ENCODE results near the gene WASF2. TPM values are rescaled to one million over a fixed set of nuclear protein-coding genes. Genes with fewer than 3 reads are reported as not detected.
"Not testable (repeated sequence)": the region's sequence is repeated elsewhere in the genome, so short reads cannot be mapped to it uniquely, and the experiment has no call there.

The WASF2 gene
- total RNA-seq (22.4 TPM), polyA plus RNA-seq (ENCODE audit: insufficient read depth in 1 of 8, insufficient read length in 8 of 8, low replicate concordance in 1 of 8) (10 to 100 TPM; 57.1 to 99.8 (median 75.5) TPM)
- long read RNA-seq, donor 1, full-length matches to known transcripts: 11 of 27 reads
- long read RNA-seq, donor 1, partial matches to known transcripts: 16 of 27 reads
- long read RNA-seq, donor 1, other reads (novel, unspliced or antisense): 0 of 27 reads
- long read RNA-seq, donor 2: 0 reads
- long read RNA-seq, donor 3, full-length matches to known transcripts: 19 of 68 reads
- long read RNA-seq, donor 3, partial matches to known transcripts: 49 of 68 reads
- long read RNA-seq, donor 3, other reads (novel, unspliced or antisense): 0 of 68 reads
- long read RNA-seq, donor 4, full-length matches to known transcripts: 16 of 56 reads
- long read RNA-seq, donor 4, partial matches to known transcripts: 40 of 56 reads
- long read RNA-seq, donor 4, other reads (novel, unspliced or antisense): 0 of 56 reads
- long read RNA-seq, donor 5, full-length matches to known transcripts: 20 of 128 reads
- long read RNA-seq, donor 5, partial matches to known transcripts: 108 of 128 reads
- long read RNA-seq, donor 5, other reads (novel, unspliced or antisense): 0 of 128 reads
- long read RNA-seq, donor 6, full-length matches to known transcripts: 9 of 30 reads
- long read RNA-seq, donor 6, partial matches to known transcripts: 21 of 30 reads
- long read RNA-seq, donor 6, other reads (novel, unspliced or antisense): 0 of 30 reads
- long read RNA-seq, donor 7, full-length matches to known transcripts: 9 of 41 reads
- long read RNA-seq, donor 7, partial matches to known transcripts: 32 of 41 reads
- long read RNA-seq, donor 7, other reads (novel, unspliced or antisense): 0 of 41 reads
- long read RNA-seq, donor 8, full-length matches to known transcripts: 6 of 38 reads
- long read RNA-seq, donor 8, partial matches to known transcripts: 32 of 38 reads
- long read RNA-seq, donor 8, other reads (novel, unspliced or antisense): 0 of 38 reads
- long read RNA-seq, donor 9, partial matches to known transcripts: 39 of 39 reads
- long read RNA-seq, donor 9, other reads (novel, unspliced or antisense): 0 of 39 reads
- long read RNA-seq, donor 10, full-length matches to known transcripts: 6 of 77 reads
- long read RNA-seq, donor 10, partial matches to known transcripts: 71 of 77 reads
- long read RNA-seq, donor 10, other reads (novel, unspliced or antisense): 0 of 77 reads
- long read RNA-seq, donor 11, full-length matches to known transcripts: 5 of 36 reads
- long read RNA-seq, donor 11, partial matches to known transcripts: 31 of 36 reads
- long read RNA-seq, donor 11, other reads (novel, unspliced or antisense): 0 of 36 reads

DNA sequence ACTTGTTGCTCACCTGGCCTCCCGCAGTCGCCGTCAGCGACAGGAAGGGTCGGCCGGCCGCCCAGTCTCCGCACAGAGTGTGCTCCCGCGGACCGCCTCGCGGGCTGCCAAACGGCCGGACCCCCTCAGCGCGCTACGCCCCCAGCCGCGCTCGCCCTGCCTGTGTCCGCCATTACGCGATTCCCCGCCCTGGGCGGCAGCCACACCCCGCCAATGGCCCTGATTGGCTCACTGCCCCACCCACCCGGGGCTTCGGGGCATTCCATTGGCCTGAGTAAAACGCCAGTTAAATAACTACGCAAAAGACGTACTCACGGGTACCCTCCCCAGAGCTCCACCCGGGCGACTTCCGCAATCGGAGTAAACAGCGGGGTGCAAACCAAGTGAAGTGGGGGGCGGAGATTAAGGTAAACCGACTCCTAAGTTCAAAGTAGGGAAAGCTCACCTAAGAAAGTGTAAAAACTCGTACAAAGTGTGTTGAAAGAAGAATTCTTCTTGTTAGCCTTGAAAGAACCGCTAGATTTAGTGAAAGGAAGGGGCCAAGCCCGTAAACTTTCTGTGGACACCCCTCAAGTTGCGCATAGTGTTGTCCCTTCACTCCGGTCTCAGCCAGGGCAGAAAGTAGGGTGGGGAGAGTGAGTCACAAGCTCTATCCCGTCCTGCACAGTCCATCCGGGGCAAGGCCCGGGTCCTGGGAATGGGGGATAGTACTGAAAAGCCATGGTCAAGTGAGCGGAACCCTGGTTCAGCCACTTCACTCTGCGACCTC lies at the start of gene WASF2:
Gene WASF2, minus strand, starts transcription at position 195 of the 769 bp plus-strand sequence. CDS start 61,277 bp downstream, outside the sequence.
- Histone ChIP-seq H3K27ac (ENCODE audit: low read length) (peak within 1 kb of the TSS; percentile 99), H3K27me3 (ENCODE audit: control insufficient read depth, insufficient read depth, low read length) (no peaks in the 10 kb centered on the region), H3K9me3 (replicated peaks; ENCODE audit: control insufficient read depth, low read depth, low read length) (no peaks in the 10 kb centered on the region), H3K4me3 (ENCODE audit: low read length) (peak within 1 kb of the TSS; percentile 100), H3K4me1 (ENCODE audit: control insufficient read depth, insufficient read depth, low read length) (peaks cover 27% of the 10 kb centered on the region), H3K36me3 (ENCODE audit: control insufficient read depth, insufficient read depth, low read length) (peaks cover under 1% of the 10 kb centered on the region)
- under 1% methylated on average over 38 of the region's 50 CpGs for WGBS (ENCODE audit: insufficient coverage)
- peak; percentile 99 for DNase-seq

DNA sequence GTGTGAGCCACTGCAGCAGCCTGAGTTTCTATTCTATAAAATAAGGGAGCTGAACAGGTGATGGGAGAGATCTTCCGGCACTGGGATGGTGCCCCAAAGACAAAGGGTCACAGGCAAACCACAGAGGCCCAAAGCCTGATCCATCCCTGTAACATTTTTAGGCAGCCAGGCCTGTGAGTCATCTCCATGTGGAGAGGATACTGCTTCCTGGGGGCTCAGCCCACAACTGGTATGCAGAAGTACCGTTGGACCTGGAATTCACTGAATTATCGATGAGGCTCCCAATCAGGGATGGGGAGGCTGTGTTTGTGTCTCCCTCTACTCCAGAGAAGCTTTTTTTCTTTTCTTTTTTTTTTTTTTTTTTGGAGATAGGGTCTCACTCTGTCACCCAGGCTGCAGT lies 48.8 kb upstream of the WASF2 start:
- Histone ChIP-seq H3K4me3 (ENCODE audit: low read length) (no peak overlapping the region), H3K27me3 (ENCODE audit: control insufficient read depth, insufficient read depth, low read length) (no peaks in the 10 kb centered on the region), H3K9me3 (replicated peaks; ENCODE audit: control insufficient read depth, low read depth, low read length) (no peaks in the 10 kb centered on the region), H3K27ac (ENCODE audit: low read length) (no peak overlapping the region), H3K4me1 (ENCODE audit: control insufficient read depth, insufficient read depth, low read length) (peaks cover 57% of the 10 kb centered on the region), H3K36me3 (ENCODE audit: control insufficient read depth, insufficient read depth, low read length) (peaks cover 78% of the 10 kb centered on the region)
- DNase-seq: no peak
- no CpG with 5 or more reads among the region's 3 CpGs for WGBS (ENCODE audit: insufficient coverage)

DNA sequence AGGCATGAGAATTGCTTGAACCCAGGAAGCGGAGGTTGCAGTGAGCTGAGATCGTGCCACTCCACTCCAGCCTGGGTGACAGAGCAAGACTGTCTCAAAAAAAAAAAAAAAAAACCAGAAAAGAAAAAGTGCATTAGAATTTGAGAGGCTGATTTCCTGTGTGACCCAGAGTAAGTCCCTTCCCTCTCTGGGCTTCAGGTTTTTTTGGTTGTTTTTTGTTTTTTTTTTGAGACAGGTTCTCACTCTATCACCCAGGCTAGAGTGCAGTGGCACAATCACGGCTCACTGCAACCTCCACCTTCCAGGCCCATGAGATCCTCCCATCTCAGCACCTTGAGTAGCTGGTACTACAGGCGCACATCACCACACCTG lies 48.3 kb upstream of the WASF2 start:
- not testable (repeated sequence) for DNase-seq; H3K9me3 ChIP-seq (replicated peaks; ENCODE audit: control insufficient read depth, low read depth, low read length); H3K4me3 ChIP-seq (ENCODE audit: low read length); H3K27me3 ChIP-seq (ENCODE audit: control insufficient read depth, insufficient read depth, low read length)
- peaks cover 80% of the 10 kb centered on the region for H3K36me3 ChIP-seq (ENCODE audit: control insufficient read depth, insufficient read depth, low read length)
- peak overlapping the region; percentile 35 for H3K27ac ChIP-seq (ENCODE audit: low read length)
- peaks cover 53% of the 10 kb centered on the region for H3K4me1 ChIP-seq (ENCODE audit: control insufficient read depth, insufficient read depth, low read length)
- 100% methylated on average over 1 of the region's 4 CpGs for WGBS (ENCODE audit: insufficient coverage)

DNA sequence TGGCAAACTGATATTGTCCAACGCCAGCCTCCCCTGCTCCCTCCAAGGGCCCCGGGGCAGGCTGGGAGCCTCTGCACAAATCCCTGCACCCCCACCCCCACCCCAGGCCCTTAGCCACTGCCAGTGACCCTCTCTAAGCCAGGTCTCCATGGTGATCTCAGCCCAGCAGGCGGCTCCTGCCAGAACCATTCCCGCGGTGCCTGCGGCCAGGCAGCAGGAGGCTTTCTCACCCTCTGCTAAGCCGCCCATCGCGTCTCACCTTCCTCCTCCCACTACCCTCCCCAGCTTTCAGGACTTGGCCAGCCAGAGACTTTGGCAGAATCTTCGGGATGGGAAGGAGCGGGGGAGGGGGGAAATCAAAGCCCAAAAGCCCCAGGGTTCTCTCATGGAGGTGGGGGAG lies 46.8 kb upstream of the WASF2 start:
- H3K4me3 ChIP-seq (ENCODE audit: low read length): no peak overlapping the region
- peak overlapping the region; percentile 76 for H3K27ac ChIP-seq (ENCODE audit: low read length)
- H3K36me3 ChIP-seq (ENCODE audit: control insufficient read depth, insufficient read depth, low read length): peaks cover 80% of the 10 kb centered on the region
- peak; percentile 86 for DNase-seq
- WGBS (ENCODE audit: insufficient coverage): 10% methylated on average over 6 of the region's 11 CpGs
- H3K9me3 ChIP-seq (replicated peaks; ENCODE audit: control insufficient read depth, low read depth, low read length): no peaks in the 10 kb centered on the region
- no peaks in the 10 kb centered on the region for H3K27me3 ChIP-seq (ENCODE audit: control insufficient read depth, insufficient read depth, low read length)
- H3K4me1 ChIP-seq (ENCODE audit: control insufficient read depth, insufficient read depth, low read length): peaks cover 46% of the 10 kb centered on the region

DNA sequence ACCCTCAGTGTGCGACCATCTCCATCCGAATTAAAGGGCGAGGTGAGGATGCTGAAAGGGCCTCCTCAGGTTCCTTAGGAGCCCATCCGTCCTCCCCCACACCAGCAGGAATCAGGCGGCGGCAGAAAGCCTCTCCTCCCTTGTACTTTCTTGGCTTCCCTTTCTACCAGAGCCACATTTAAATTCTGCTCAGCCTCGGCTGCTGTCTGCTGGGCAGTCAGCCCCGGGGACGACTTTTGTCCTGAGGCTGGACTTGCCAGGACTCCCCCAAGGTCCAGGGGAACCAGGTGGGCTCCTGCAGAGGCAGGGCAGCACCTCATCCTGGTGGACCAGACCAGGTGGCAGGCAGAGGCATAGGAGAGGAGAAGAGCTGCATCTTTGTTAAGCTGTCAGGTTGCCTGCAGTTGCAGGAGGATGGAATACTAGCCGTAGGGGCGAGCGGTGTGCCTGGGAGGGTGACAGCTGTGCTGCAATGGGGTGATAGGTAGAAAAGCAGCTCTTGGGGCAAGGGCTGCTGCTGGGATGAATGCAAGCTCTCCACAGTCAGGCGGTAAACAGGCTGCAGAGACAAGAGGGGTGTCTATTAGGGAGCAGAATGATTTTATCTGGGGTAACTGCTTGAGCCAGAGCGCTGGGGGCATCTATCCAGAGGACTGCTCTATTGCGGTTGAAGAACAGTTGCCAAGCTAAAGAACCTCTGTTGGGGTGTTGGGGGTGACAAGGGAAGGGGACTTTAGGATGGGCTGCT lies 46.2 kb upstream of the WASF2 start:
- Histone ChIP-seq H3K4me1 (ENCODE audit: control insufficient read depth, insufficient read depth, low read length) (peaks cover 46% of the 10 kb centered on the region), H3K9me3 (replicated peaks; ENCODE audit: control insufficient read depth, low read depth, low read length) (no peaks in the 10 kb centered on the region), H3K27me3 (ENCODE audit: control insufficient read depth, insufficient read depth, low read length) (no peaks in the 10 kb centered on the region), H3K36me3 (ENCODE audit: control insufficient read depth, insufficient read depth, low read length) (peaks cover 79% of the 10 kb centered on the region), H3K4me3 (ENCODE audit: low read length) (no peak overlapping the region), H3K27ac (ENCODE audit: low read length) (peak overlapping the region; percentile 76)
- DNase-seq: no peak
- WGBS (ENCODE audit: insufficient coverage): 33% methylated on average over 12 of the region's 15 CpGs

DNA sequence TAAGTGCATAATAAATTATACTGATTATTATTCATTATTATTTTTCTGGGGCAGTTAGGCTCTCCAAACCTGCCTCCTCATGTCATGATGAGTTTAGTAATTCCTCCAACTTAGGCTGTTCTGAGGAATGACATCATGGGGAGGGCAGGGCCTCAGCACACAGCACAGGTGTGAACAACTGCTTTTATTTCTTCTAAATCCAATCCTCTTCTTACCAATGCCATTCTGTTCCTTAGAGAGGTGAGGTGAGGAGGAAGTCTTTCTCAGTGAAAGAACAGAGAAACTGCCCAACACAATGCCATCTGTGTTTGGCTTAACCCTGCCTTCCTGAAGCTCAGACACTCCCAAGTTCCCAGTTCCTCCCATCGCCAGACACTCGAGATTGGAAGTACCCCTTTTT lies 45.4 kb upstream of the WASF2 start:
- Histone ChIP-seq H3K4me1 (ENCODE audit: control insufficient read depth, insufficient read depth, low read length) (peaks cover 42% of the 10 kb centered on the region), H3K9me3 (replicated peaks; ENCODE audit: control insufficient read depth, low read depth, low read length) (no peaks in the 10 kb centered on the region), H3K36me3 (ENCODE audit: control insufficient read depth, insufficient read depth, low read length) (peaks cover 73% of the 10 kb centered on the region), H3K4me3 (ENCODE audit: low read length) (no peak overlapping the region), H3K27ac (ENCODE audit: low read length) (no peak overlapping the region), H3K27me3 (ENCODE audit: control insufficient read depth, insufficient read depth, low read length) (no peaks in the 10 kb centered on the region)
- DNase-seq: no peak
- 21% methylated on average over 2 of the region's 2 CpGs for WGBS (ENCODE audit: insufficient coverage)

- H3K9me3 ChIP-seq (replicated peaks; ENCODE audit: control insufficient read depth, low read depth, low read length): no peaks in the 10 kb centered on the region
- peaks cover 53% of the 10 kb centered on the region for H3K4me1 ChIP-seq (ENCODE audit: control insufficient read depth, insufficient read depth, low read length)
- WGBS (ENCODE audit: insufficient coverage): 84% methylated on average over 14 of the region's 14 CpGs
- no peak overlapping the region for H3K4me3 ChIP-seq (ENCODE audit: low read length)
- no peaks in the 10 kb centered on the region for H3K27me3 ChIP-seq (ENCODE audit: control insufficient read depth, insufficient read depth, low read length)
- peaks cover 50% of the 10 kb centered on the region for H3K36me3 ChIP-seq (ENCODE audit: control insufficient read depth, insufficient read depth, low read length)
- no peak for DNase-seq
- no peak overlapping the region for H3K27ac ChIP-seq (ENCODE audit: low read length)
Measured at GRCh38 chr1:27531959-27532685, 42.2 kb upstream of the WASF2 start.

GRCh38 chr1:27530192-27530591 lies 40.2 kb upstream of the WASF2 start:
- H3K4me1 ChIP-seq (ENCODE audit: control insufficient read depth, insufficient read depth, low read length): peaks cover 53% of the 10 kb centered on the region
- DNase-seq: no peak
- WGBS (ENCODE audit: insufficient coverage): 98% methylated on average over 7 of the region's 10 CpGs

More at GRCh38 chr1:27530192-27530591, 40.2 kb upstream of the WASF2 start:
- Histone ChIP-seq H3K9me3 (replicated peaks; ENCODE audit: control insufficient read depth, low read depth, low read length) (no peaks in the 10 kb centered on the region), H3K27me3 (ENCODE audit: control insufficient read depth, insufficient read depth, low read length) (no peaks in the 10 kb centered on the region), H3K27ac (ENCODE audit: low read length) (peak overlapping the region; percentile 95), H3K4me3 (ENCODE audit: low read length) (no peak overlapping the region), H3K36me3 (ENCODE audit: control insufficient read depth, insufficient read depth, low read length) (peaks cover 35% of the 10 kb centered on the region)

All from muscle of leg (tissue), 16 donors.